Measurements from ENCODE around the gene BATF. TPM values are rescaled to one million over a fixed set of nuclear protein-coding genes. Genes with fewer than 3 reads are reported as not detected.

Gene BATF
- total RNA-seq, 2 experiments from 2014 or later: 171 to 182 TPM

GRCh38 chr14:75519826-75520728 is 2.2 kb upstream of the BATF start:
- ChIA-PET CTCF (interaction anchor here (0.6 to 11.1 kb wide), 17 partner anchors 8 to 216 kb away, joined by 3 to 88 read pairs (median 5); partner anchors contain the start of gene FLVCR2), POLR2A (interaction anchor here (0.8 to 8.6 kb wide), 8 partner anchors 15 to 261 kb away, joined by 3 to 172 read pairs (median 16); no protein-coding TSS in a partner anchor)
- Mint-ChIP-seq H3K36me3 (peaks cover 31% of the 10 kb centered on the region), H3K27me3 (no peaks in the 10 kb centered on the region), H3K4me1 (ENCODE audit: low read depth) (peaks cover 67% of the 10 kb centered on the region), H3K4me3 (peak overlapping the region; percentile 47), H3K9me3 (no peaks in the 10 kb centered on the region), H3K27ac (peak overlapping the region; percentile 100)
- peak; percentile 54 for DNase-seq
- intact Hi-C loops (cut with micrococcal nuclease): loop anchor here (1.0 to 10.0 kb wide), 4 partner anchors 33 to 395 kb away; partner anchors contain the start of gene NEK9

- Mint-ChIP-seq H3K36me3 (peaks cover 39% of the 10 kb centered on the region), H3K4me3 (peak overlapping the region; percentile 99), H3K27ac (peak overlapping the region; percentile 100), H3K4me1 (ENCODE audit: low read depth) (peaks cover 64% of the 10 kb centered on the region), H3K27me3 (no peaks in the 10 kb centered on the region), H3K9me3 (no peaks in the 10 kb centered on the region)
- intact Hi-C loops (cut with micrococcal nuclease): loop anchor here (1.0 to 10.0 kb wide), 4 partner anchors 34 to 396 kb away; partner anchors contain the start of gene NEK9
- ChIA-PET CTCF (interaction anchor here (0.7 to 11.1 kb wide), 8 partner anchors 16 to 641 kb away, joined by 3 to 88 read pairs (median 22); partner anchors contain the start of gene FLVCR2), POLR2A (interaction anchor here (1.0 to 8.6 kb wide), 11 partner anchors 15 to 262 kb away, joined by 3 to 172 read pairs (median 12); no protein-coding TSS in a partner anchor)
- no peak for DNase-seq
These were observed 1.4 kb upstream of the BATF start for GRCh38 chr14:75520852-75521251.

- Mint-ChIP-seq H3K27me3 (no peaks in the 10 kb centered on the region), H3K36me3 (peaks cover 46% of the 10 kb centered on the region), H3K4me1 (ENCODE audit: low read depth) (peaks cover 65% of the 10 kb centered on the region), H3K9me3 (no peaks in the 10 kb centered on the region), H3K27ac (peak overlapping the region; percentile 100), H3K4me3 (peak overlapping the region; percentile 99)
- no peak for DNase-seq
- intact Hi-C loops (cut with micrococcal nuclease): loop anchor here (1.0 to 10.0 kb wide), 5 partner anchors 21 to 397 kb away; partner anchors contain the start of genes ERG28, NEK9 and TTLL5
- ChIA-PET POLR2A (interaction anchor here (0.9 to 8.6 kb wide), 15 partner anchors 12 to 397 kb away, joined by 3 to 172 read pairs (median 10); partner anchors contain the start of genes ERG28 and FLVCR2), CTCF (interaction anchor here (0.7 to 11.1 kb wide), 9 partner anchors 16 to 641 kb away, joined by 3 to 88 read pairs (median 13); partner anchors contain the start of gene FLVCR2)
These were observed 662 bp upstream of the BATF start for GRCh38 chr14:75521415-75522199.

- Mint-ChIP-seq H3K9me3 (no peaks in the 10 kb centered on the region), H3K27ac (peak overlapping the region; percentile 100), H3K4me1 (ENCODE audit: low read depth) (peaks cover 69% of the 10 kb centered on the region), H3K4me3 (peak overlapping the region; percentile 99), H3K36me3 (peaks cover 58% of the 10 kb centered on the region), H3K27me3 (no peaks in the 10 kb centered on the region)
- DNase-seq: no peak
- CTCF ChIA-PET: interaction anchor here (0.6 to 11.1 kb wide), 11 partner anchors 8 to 214 kb away, joined by 3 to 88 read pairs (median 5); partner anchors contain the start of gene FLVCR2
- intact Hi-C loops (cut with micrococcal nuclease): loop anchor here (1.0 to 10.0 kb wide), 6 partner anchors 19 to 398 kb away; partner anchors contain the start of genes ERG28, NEK9 and TTLL5
- POLR2A ChIA-PET: interaction anchor here (1.1 to 8.6 kb wide), 15 partner anchors 9 to 56 kb away, joined by 3 to 172 read pairs (median 10); partner anchors contain the start of gene FLVCR2
These were observed 682 bp downstream of the BATF start for GRCh38 chr14:75522983-75523318.

GRCh38 chr14:75523771-75524171 is 1.5 kb downstream of the BATF start:
- Mint-ChIP-seq H3K27ac (peak overlapping the region; percentile 100), H3K4me3 (peak overlapping the region; percentile 99), H3K27me3 (no peaks in the 10 kb centered on the region), H3K4me1 (ENCODE audit: low read depth) (peaks cover 71% of the 10 kb centered on the region), H3K36me3 (peaks cover 66% of the 10 kb centered on the region), H3K9me3 (no peaks in the 10 kb centered on the region)
- peak; percentile 72 for DNase-seq
- ChIA-PET CTCF (interaction anchor here (0.9 to 11.1 kb wide), 6 partner anchors 18 to 130 kb away, joined by 3 to 88 read pairs (median 26); no protein-coding TSS in a partner anchor), POLR2A (interaction anchor here (1.2 to 8.6 kb wide), 13 partner anchors 9 to 47 kb away, joined by 4 to 172 read pairs (median 12); no protein-coding TSS in a partner anchor)
- intact Hi-C loops (cut with micrococcal nuclease): loop anchor here (1.0 to 10.0 kb wide), 5 partner anchors 36 to 399 kb away; partner anchors contain the start of genes ERG28, NEK9 and TTLL5

- H3K36me3 Mint-ChIP-seq: peaks cover 78% of the 10 kb centered on the region
- ChIA-PET CTCF (interaction anchor here (0.8 to 11.1 kb wide), 5 partner anchors 10 to 217 kb away, joined by 3 to 88 read pairs (median 5); no protein-coding TSS in a partner anchor), POLR2A (interaction anchor here (1.3 to 8.6 kb wide), 3 partner anchors 16 to 134 kb away, joined by 4 to 172 read pairs (median 5); partner anchors contain the start of gene ERG28)
- H3K4me1 Mint-ChIP-seq (ENCODE audit: low read depth): peaks cover 65% of the 10 kb centered on the region
- H3K27ac Mint-ChIP-seq: peak overlapping the region; percentile 100
- H3K4me3 Mint-ChIP-seq: peak overlapping the region; percentile 99
- no peaks in the 10 kb centered on the region for H3K9me3 Mint-ChIP-seq
- H3K27me3 Mint-ChIP-seq: no peaks in the 10 kb centered on the region
- intact Hi-C loops (cut with micrococcal nuclease): loop anchor here (10.0 kb wide), 1 partner anchor 401 kb away; the partner anchor contains the start of gene NEK9
- DNase-seq: no peak
These were observed 3.7 kb downstream of the BATF start for GRCh38 chr14:75525969-75526368.

- Mint-ChIP-seq H3K27me3 (no peaks in the 10 kb centered on the region), H3K9me3 (no peaks in the 10 kb centered on the region), H3K36me3 (peaks cover 88% of the 10 kb centered on the region), H3K27ac (peak overlapping the region; percentile 73), H3K4me1 (ENCODE audit: low read depth) (peaks cover 68% of the 10 kb centered on the region), H3K4me3 (peak overlapping the region; percentile 75)
- intact Hi-C loops (cut with micrococcal nuclease): loop anchor here (10.0 kb wide), 1 partner anchor 403 kb away; the partner anchor contains the start of gene NEK9
- DNase-seq: no peak
- ChIA-PET CTCF (interaction anchor here (0.8 to 11.1 kb wide), 8 partner anchors 8 to 39 kb away, joined by 3 to 88 read pairs (median 5); no protein-coding TSS in a partner anchor), POLR2A (interaction anchor here (0.9 to 8.6 kb wide), 5 partner anchors 9 to 41 kb away, joined by 3 to 172 read pairs (median 6); no protein-coding TSS in a partner anchor)
These were observed 5.3 kb downstream of the BATF start for GRCh38 chr14:75527449-75528163.

- POLR2A ChIA-PET: interaction anchor here (1.0 to 1.8 kb wide), 4 partner anchors 8 to 28 kb away, joined by 3 to 8 read pairs (median 6); partner anchors contain the start of gene BATF
- CTCF ChIA-PET: interaction anchor here (0.8 to 2.4 kb wide), 7 partner anchors 8 to 224 kb away, joined by 3 to 11 read pairs (median 4); partner anchors contain the start of gene BATF
- H3K27me3 Mint-ChIP-seq: no peaks in the 10 kb centered on the region
- intact Hi-C loops (cut with micrococcal nuclease): no loop called here
- peak overlapping the region; percentile 45 for H3K4me3 Mint-ChIP-seq
- peak overlapping the region; percentile 70 for H3K27ac Mint-ChIP-seq
- peaks cover 77% of the 10 kb centered on the region for H3K36me3 Mint-ChIP-seq
- DNase-seq: no peak
- peaks cover 87% of the 10 kb centered on the region for H3K4me1 Mint-ChIP-seq (ENCODE audit: low read depth)
- no peaks in the 10 kb centered on the region for H3K9me3 Mint-ChIP-seq
These were observed 9.0 kb downstream of the BATF start for GRCh38 chr14:75531256-75531655.

GRCh38 chr14:75531660-75532317 is 9.5 kb downstream of the BATF start:
- Mint-ChIP-seq H3K4me3 (peak overlapping the region; percentile 45), H3K9me3 (no peaks in the 10 kb centered on the region), H3K4me1 (ENCODE audit: low read depth) (peaks cover 84% of the 10 kb centered on the region), H3K27ac (peak overlapping the region; percentile 70), H3K27me3 (no peaks in the 10 kb centered on the region), H3K36me3 (peaks cover 73% of the 10 kb centered on the region)
- ChIA-PET CTCF (interaction anchor here (0.8 to 2.4 kb wide), 7 partner anchors 8 to 224 kb away, joined by 3 to 11 read pairs (median 4); partner anchors contain the start of gene BATF), POLR2A (interaction anchor here (1.0 to 1.8 kb wide), 4 partner anchors 9 to 28 kb away, joined by 3 to 8 read pairs (median 6); partner anchors contain the start of gene BATF)
- intact Hi-C loops (cut with micrococcal nuclease): no loop called here
- no peak for DNase-seq

Data from activated CD4-positive, alpha-beta memory T cell treated with anti-CD3 and anti-CD28 coated beads for 36 hours (primary cell).